Cardiac muscle cell (in vitro differentiated cells and primary cell): ENCODE measurements around the gene SLC25A40. TPM values are rescaled to one million over a fixed set of nuclear protein-coding genes. Genes with fewer than 3 reads are reported as not detected.

Source experiments
- DNase-seq, 2 donors: peaks; one replicate each; pipeline versions ENCODE4 v3.0.0 to v3.0.0-alpha.2; 2010 to 2017; ENCODE audit warnings: low read depth in 1 of 2, low spot score in 1 of 2
- H3K27ac ChIP-seq: fragments of 200-600 bp; sonication (generic); 2 replicates; pipeline ENCODE4 v1.5.1; 2016
- H3K27me3 ChIP-seq: fragments of 200-600 bp; sonication (generic); 2 replicates; pipeline ENCODE4 v1.6.0; 2016; ENCODE audit warnings: control low read depth
- H3K36me3 ChIP-seq: fragments of 200-600 bp; sonication (generic); 2 replicates; pipeline ENCODE4 v1.5.1; 2016; ENCODE audit warnings: control low read depth
- H3K4me1 ChIP-seq: fragments of 200-600 bp; sonication (generic); 2 replicates; pipeline ENCODE4 v1.8.1; 2017; ENCODE audit warnings: low read depth, mild to moderate bottlenecking, mixed run types
- H3K4me3 ChIP-seq: fragments of 200-600 bp; sonication (generic); 2 replicates; pipeline ENCODE4 v1.5.1; 2016; ENCODE audit warnings: mild to moderate bottlenecking
- H3K9me3 ChIP-seq: fragments of 200-600 bp; sonication (generic); 2 replicates; pipeline ENCODE4 v1.5.1; 2017; ENCODE audit warnings: low read depth, mild to moderate bottlenecking, control low read depth
- CTCF ChIP-seq: IDR thresholded peaks from 2 replicates; pipeline ENCODE4 v1.5.1; 2012; ENCODE audit warnings: low read depth, mild to moderate bottlenecking, low read length
- polyA plus RNA-seq: library from polyadenylated mRNA; unstranded; fragments of >200 nt; fragmentation: Nextera tagmentation; extraction: Ambion mirVana; gene quantifications from 2 replicates; pipeline ENCODE4 v1.2.1, GENCODE V29; 2016
- total RNA-seq: library from RNA; depleted of rRNA; stranded (reverse); fragments of >200 nt; gene quantifications from 2 replicates; pipeline ENCODE4 v1.2.3, GENCODE V29; 2016

Gene SLC25A40
- total and polyA plus RNA-seq, 2 experiments from 2014 or later, result 8.1 to 26.1 TPM

GRCh38 chr7:87797395-87797794 is 78.8 kb downstream of the SLC25A40 start:
- Histone ChIP-seq H3K4me3 (no peak overlapping the region), H3K9me3 (no peaks in the 10 kb centered on the region), H3K4me1 (no peaks in the 10 kb centered on the region), H3K36me3 (no peaks in the 10 kb centered on the region), H3K27ac (no peak overlapping the region), H3K27me3 (no peaks in the 10 kb centered on the region)
- TF ChIP-seq CTCF, result no peak
- no peak for DNase-seq

- H3K27ac ChIP-seq, result no peak overlapping the region
- no peaks in the 10 kb centered on the region for H3K27me3 ChIP-seq
- no peaks in the 10 kb centered on the region for H3K9me3 ChIP-seq
- DNase-seq, result no peak
- no peaks in the 10 kb centered on the region for H3K36me3 ChIP-seq
- no peak for TF ChIP-seq CTCF
- no peaks in the 10 kb centered on the region for H3K4me1 ChIP-seq
- no peak overlapping the region for H3K4me3 ChIP-seq
Observed at GRCh38 chr7:87785368-87785995, 90.7 kb downstream of the SLC25A40 start.

GRCh38 chr7:87784424-87784823 is 91.7 kb downstream of the SLC25A40 start:
- H3K27me3 ChIP-seq, result no peaks in the 10 kb centered on the region
- H3K9me3 ChIP-seq, result no peaks in the 10 kb centered on the region
- H3K4me3 ChIP-seq, result no peak overlapping the region
- H3K4me1 ChIP-seq, result no peaks in the 10 kb centered on the region
- TF ChIP-seq CTCF, result no peak
- H3K36me3 ChIP-seq, result no peaks in the 10 kb centered on the region
- no peak overlapping the region for H3K27ac ChIP-seq
- peak in 1 of 2 donors; percentile 2 for DNase-seq

Other genes starting within 250 kb of the SLC25A40 start
- gene RUNDC3B, start 248.0 kb downstream of the SLC25A40 start, total RNA-seq, result 0.63 and 1.2 TPM in 2 replicates
- 1.3 TPM in 2 replicates for gene RUNDC3B, start 248.0 kb downstream of the SLC25A40 start, polyA plus RNA-seq
- gene DBF4, start 133 bp upstream of the SLC25A40 start, total RNA-seq, result 16.2 and 29.4 TPM in 2 replicates
- 18.1 and 31.0 TPM in 2 replicates for gene DBF4, start 133 bp upstream of the SLC25A40 start, polyA plus RNA-seq
- 4.1 and 5.8 TPM in 2 replicates for gene ADAM22, start 57.9 kb upstream of the SLC25A40 start, total RNA-seq
- 1.1 and 3.5 TPM in 2 replicates for gene ADAM22, start 57.9 kb upstream of the SLC25A40 start, polyA plus RNA-seq